SKM-1 (cell line): Measurements from ENCODE around the gene GFOD1.
"Not testable (repeated sequence)": the region's sequence is repeated elsewhere in the genome, so short reads cannot be mapped to it uniquely, and the experiment has no call there.

Experiments
- DNase-seq: peaks from one replicate; lab custom pipeline; 2025; ENCODE audit not compliant: unreplicated experiment; lab: John Stamatoyannopoulos, UW

The GFOD1 gene

GRCh38 chr6:13445005-13445743, 42.2 kb downstream of the GFOD1 start:
- no peak for DNase-seq

GRCh38 chr6:13444604-13445003, 42.8 kb downstream of the GFOD1 start:
- DNase-seq: no peak

GRCh38 chr6:13443978-13444377, 43.4 kb downstream of the GFOD1 start:
- not testable (repeated sequence) for DNase-seq

GRCh38 chr6:13441778-13442177, 45.6 kb downstream of the GFOD1 start:
- no peak for DNase-seq

GRCh38 chr6:13439644-13440043, 47.8 kb downstream of the GFOD1 start:
- DNase-seq: no peak

GRCh38 chr6:13438126-13438525, 49.3 kb downstream of the GFOD1 start:
- no peak for DNase-seq

GRCh38 chr6:13437218-13437996, 50.0 kb downstream of the GFOD1 start:
- no peak for DNase-seq

GRCh38 chr6:13436399-13437217, 50.8 kb downstream of the GFOD1 start:
- no peak for DNase-seq

- DNase-seq: no peak
These were observed 51.7 kb downstream of the GFOD1 start for GRCh38 chr6:13435477-13436246.

- no peak for DNase-seq
These were observed 52.6 kb downstream of the GFOD1 start for GRCh38 chr6:13434777-13435176.

GRCh38 chr6:13434135-13434775, 53.1 kb downstream of the GFOD1 start:
- not testable (repeated sequence) for DNase-seq

- peak; percentile 40 for DNase-seq
These were observed 53.7 kb downstream of the GFOD1 start for GRCh38 chr6:13433709-13434121.

GRCh38 chr6:13432526-13433184, 54.7 kb downstream of the GFOD1 start:
- DNase-seq: no peak

GRCh38 chr6:13431861-13432465, 55.4 kb downstream of the GFOD1 start:
- DNase-seq: no peak

- no peak for DNase-seq
These were observed 56.2 kb downstream of the GFOD1 start for GRCh38 chr6:13431059-13431656.

GRCh38 chr6:13429406-13429753, 58.0 kb downstream of the GFOD1 start:
- no peak for DNase-seq

GRCh38 chr6:13428583-13429405, 58.6 kb downstream of the GFOD1 start:
- no peak for DNase-seq
